GM12878 (cell line): ENCODE measurements around the gene CCDC149. TPM values are rescaled to one million over a fixed set of nuclear protein-coding genes. Genes with fewer than 3 reads are reported as not detected.

ENCODE experiments used
- ATAC-seq: fragments of 200-7000 bp; cut with Tn5 transposase; 3 replicates; pipeline ENCODE4 v1.9.1; 2020; ENCODE audit warnings: mild to moderate bottlenecking, moderate library complexity
- BruUV-seq: library from RNA; stranded (reverse); fragments of 400-500 nt; replicated peaks from 2 replicates; lab custom pipeline; 2021; lab: Mats Ljungman, UMichigan
- CTCF ChIA-PET: fragments of 300-600 bp; sonication (Branson Sonifier 250); formaldehyde crosslinking; extraction: SDS; loops from one replicate; lab custom pipeline; 2021; ENCODE audit warnings: inconsistent platforms; lab: Yijun Ruan, JAX
- POLR2A ChIA-PET: fragments of 350-600 bp; formaldehyde crosslinking; extraction: SDS; loops from one replicate; lab custom pipeline; 2021; ENCODE audit warnings: inconsistent platforms; lab: Charles Lee
- RAD21 ChIA-PET: fragments of 300-600 bp; sonication (Branson Sonifier 250); formaldehyde crosslinking; loops from one replicate; lab custom pipeline; 2023; ENCODE audit warnings: antibody characterized with exemption; ENCODE audit not compliant: unreplicated experiment; lab: Charles Lee
- SMC1A ChIA-PET: fragments of 300-600 bp; sonication (Branson Sonifier 250); formaldehyde crosslinking; loops from one replicate; lab custom pipeline; 2023; ENCODE audit not compliant: unreplicated experiment, uncharacterized antibody; lab: Charles Lee
- DNase-seq: peaks from one replicate; pipeline ENCODE4 v3.0.0-alpha.2; 2011; ENCODE audit warnings: low read depth, low spot score
- FAIRE-seq: peaks from 3 replicates; lab custom pipeline; 2011; peaks lifted over from hg19 to GRCh38; lab: Jason Lieb, UNC
- H2AFZ ChIP-seq: 2 replicates; pipeline ENCODE4 v1.6.0; 2011; ENCODE audit warnings: low read depth, low read length, control low read depth; ENCODE audit not compliant: control insufficient read depth
- H3K27ac ChIP-seq: 2 replicates; pipeline ENCODE4 v1.5.1; 2011; ENCODE audit warnings: control low read depth; ENCODE audit not compliant: control insufficient read depth, insufficient read depth
- H3K27me3 ChIP-seq, 2 experiments: replicated peaks in 1 of 2; 2 replicates each; pipeline versions ENCODE4 v1.6.0 to v1.6.1; 2011; ENCODE audit warnings: low read length in 1 of 2; ENCODE audit not compliant: control insufficient read depth in 2 of 2, insufficient read depth in 2 of 2
- H3K36me3 ChIP-seq, 2 experiments: 2 replicates each; pipeline ENCODE4 v1.5.1; 2011; ENCODE audit warnings: low read length in 1 of 2; ENCODE audit not compliant: control insufficient read depth in 2 of 2, insufficient read depth in 2 of 2
- H3K4me1 ChIP-seq: 2 replicates; pipeline ENCODE4 v1.6.1; 2011; ENCODE audit warnings: mild to moderate bottlenecking, low read length, moderate library complexity, mixed read lengths; ENCODE audit not compliant: control insufficient read depth, insufficient read depth
- H3K4me2 ChIP-seq: 2 replicates; pipeline ENCODE4 v1.6.0; 2011; ENCODE audit warnings: control low read depth; ENCODE audit not compliant: control insufficient read depth, insufficient read depth
- H3K4me3 ChIP-seq: fragments of 200-600 bp; sonication (generic); 2 replicates; pipeline ENCODE4 v1.5.1; 2016
- H3K79me2 ChIP-seq: 2 replicates; pipeline ENCODE4 v1.6.0; 2011; ENCODE audit warnings: low read length; ENCODE audit not compliant: control insufficient read depth, insufficient read depth
- H3K9ac ChIP-seq: 2 replicates; pipeline ENCODE4 v1.8.0; 2011; ENCODE audit warnings: low read length, control low read depth, mixed read lengths; ENCODE audit not compliant: control insufficient read depth, insufficient read depth
- H3K9me3 ChIP-seq: replicated peaks from 3 replicates; pipeline ENCODE4 v1.5.1; 2011; ENCODE audit warnings: mild to moderate bottlenecking, low read length; ENCODE audit not compliant: control insufficient read depth, insufficient read depth
- H4K20me1 ChIP-seq: 2 replicates; pipeline ENCODE4 v1.6.0; 2011; ENCODE audit not compliant: control insufficient read depth, insufficient read depth
- BCL3 ChIP-seq: IDR thresholded peaks from 2 replicates; pipeline ENCODE4 v1.6.1; 2011; ENCODE audit warnings: borderline replicate concordance, low read depth, mild to moderate bottlenecking, moderate library complexity, low read length; ENCODE audit not compliant: insufficient read depth, poor library complexity, severe bottlenecking
- BHLHE40 ChIP-seq, 2 experiments: fragments of 450-650 bp in 1 of 2; IDR thresholded peaks; 2 replicates each; pipeline ENCODE4 v1.6.1; 2011 to 2017; ENCODE audit warnings: low read depth in 2 of 2, borderline replicate concordance in 1 of 2, improper control_type of control experiment in 1 of 2, low read length in 1 of 2, mild to moderate bottlenecking in 1 of 2
- CHD1 ChIP-seq: IDR thresholded peaks from 2 replicates; pipeline ENCODE4 v1.6.1; 2012; ENCODE audit warnings: low read depth, low read length, improper control_type of control experiment
- CREM ChIP-seq: IDR thresholded peaks from 2 replicates; pipeline ENCODE4 v1.6.1; 2014; ENCODE audit warnings: antibody characterized with exemption, low read depth
- GABPA ChIP-seq: IDR thresholded peaks from 2 replicates; pipeline ENCODE4 v1.6.1; 2014; ENCODE audit warnings: antibody characterized with exemption, low read depth, mild to moderate bottlenecking, inconsistent platforms
- JUNB ChIP-seq: IDR thresholded peaks from 2 replicates; pipeline ENCODE4 v1.6.1; 2016; ENCODE audit warnings: antibody characterized with exemption, mild to moderate bottlenecking
- MYC ChIP-seq: IDR thresholded peaks from 2 replicates; pipeline ENCODE4 v1.6.1; 2011; ENCODE audit warnings: mild to moderate bottlenecking, low read length, moderate library complexity, inconsistent platforms; ENCODE audit not compliant: insufficient read depth, insufficient replicate concordance, insufficient read length, severe bottlenecking
- NFXL1 ChIP-seq: fragments of 450-650 bp; IDR thresholded peaks from 2 replicates; pipeline ENCODE4 v1.6.1; 2017; ENCODE audit warnings: antibody characterized with exemption, mild to moderate bottlenecking, borderline replicate concordance
- RAD51 ChIP-seq: fragments of 450-650 bp; IDR thresholded peaks from 2 replicates; pipeline ENCODE4 v1.6.1; 2016; ENCODE audit warnings: moderate library complexity, mild to moderate bottlenecking, inconsistent platforms
- TAF1 ChIP-seq: IDR thresholded peaks from 2 replicates; pipeline ENCODE4 v1.6.1; 2011; ENCODE audit warnings: mild to moderate bottlenecking, low read depth, low read length, borderline replicate concordance
- ZNF274 ChIP-seq: IDR thresholded peaks from one replicate; pipeline ENCODE4 v1.8.0; 2011; ENCODE audit not compliant: insufficient read length, insufficient read depth
- ZNF384 ChIP-seq: IDR thresholded peaks from 2 replicates; pipeline ENCODE4 v1.6.1; 2012; ENCODE audit warnings: low read depth, mild to moderate bottlenecking, low read length, improper control_type of control experiment, borderline replicate concordance
- WGBS: methylation state at CpG from one replicate; pipeline ENCODE4 v1.1.6; 2016; ENCODE audit warnings: low lambda C conversion rate; ENCODE audit not compliant: insufficient replicate concordance, insufficient coverage; ENCODE audit errors: missing lambda C conversion rate; 5-methylcytosine and 5-hydroxymethylcytosine counted together
- in situ Hi-C: fragments of 300-500 bp; cut with MboI; formaldehyde crosslinking; loops from 9 replicates; pipeline ENCODE4 v1.14.3; 2018; ENCODE audit warnings: mixed read lengths
- intact Hi-C: fragments of 100-400 bp; cut with micrococcal nuclease; formaldehyde crosslinking; loops from one replicate; pipeline ENCODE4 v1.14.2; 2022; ENCODE audit not compliant: unreplicated experiment
- polyA plus RNA-seq, 11 experiments: library from polyadenylated mRNA; depleted of rRNA in 4 of 11; unstranded in 6 of 11; stranded (reverse) in 5 of 11; fragments of >200 nt; fragmentation: Nextera tagmentation in 4 of 11; fragmentation: Illumina TruSeq in 1 of 11; extraction: Ambion mirVana in 4 of 11; extraction: Trizol in 1 of 11; gene quantifications; 1 replicate in 1 of 11; 2 replicates in 10 of 11; pipeline versions ENCODE4 v1.2.1 to v1.2.3, GENCODE V29; 2011 to 2016; ENCODE audit warnings: inconsistent platforms in 2 of 11, missing spikeins in 2 of 11, low read depth in 1 of 11
- total RNA-seq, 4 experiments: library from RNA; depleted of rRNA in 3 of 4; stranded (reverse); fragments of >200 nt in 3 of 4; fragmentation: Illumina TruSeq in 1 of 4; extraction: Trizol in 1 of 4; gene quantifications; 2 replicates each; pipeline versions ENCODE4 v1.2.1 to v1.2.3, GENCODE V29; 2013 to 2021

Gene CCDC149
- total and polyA plus RNA-seq, 10 of the 15 experiments (the other 5 are each of a cell fraction or from before 2014, with no cell fraction given): 0.03 to 0.04 (median 0.04) TPM; not detected in 7

- Histone ChIP-seq H3K4me1 (peaks cover 5% of the 10 kb centered on the region), H2AFZ (no peak overlapping the region), H3K4me3 (no peak overlapping the region), H3K27me3 (peaks cover 0 to 2% of the 10 kb centered on the region in 2 experiments; a peak in 1 of 4 replicates), H3K4me2 (no peak overlapping the region), H4K20me1 (no peaks in the 10 kb centered on the region), H3K9ac (no peak overlapping the region), H3K79me2 (no peaks in the 10 kb centered on the region), H3K9me3 (no peaks in the 10 kb centered on the region; the same call in 2 of the 3 replicates), H3K27ac (no peak overlapping the region), H3K36me3 (no peaks in the 10 kb centered on the region)
- CTCF ChIA-PET: no interaction called here
- RAD21 ChIA-PET: no interaction called here
- SMC1A ChIA-PET: no interaction called here
- TF ChIP-seq MYC (no peak), CHD1 (no peak), BHLHE40 (IDR thresholded peaks at IDR 0.05; ENCODE audit: borderline replicate concordance in 1 of 2, low read depth in 2 of 2, low read length in 1 of 2) (no peak), BCL3 (no peak), RAD51 (no peak)
- 37% methylated on average over 4 of the region's 4 CpGs for WGBS
- intact Hi-C loops: no loop called here
- ATAC-seq (no peak), DNase-seq (no peak), FAIRE-seq (no peak)
- in situ Hi-C loops: no loop called here
- POLR2A ChIA-PET: no interaction called here
- no TSS peak for BruUV-seq
These were observed 77.1 kb downstream of the CCDC149 start for GRCh38 chr4:24835696-24836095.

GRCh38 chr4:24831637-24832036 is 81.2 kb downstream of the CCDC149 start:
- RAD21 ChIA-PET: no interaction called here

More at GRCh38 chr4:24831637-24832036, 81.2 kb downstream of the CCDC149 start:
- no peak for ATAC-seq
- Histone ChIP-seq H3K9me3 (no peaks in the 10 kb centered on the region; the same call in 2 of the 3 replicates), H3K4me3 (no peak overlapping the region), H3K9ac (no peak overlapping the region), H2AFZ (no peak overlapping the region), H3K27me3 (no peaks in the 10 kb centered on the region), H3K4me1 (peaks cover 5% of the 10 kb centered on the region; the same call in 1 of the 2 replicates), H3K36me3 (no peaks in the 10 kb centered on the region), H4K20me1 (no peaks in the 10 kb centered on the region), H3K27ac (no peak overlapping the region), H3K79me2 (no peaks in the 10 kb centered on the region), H3K4me2 (peak overlapping the region; percentile 65)
- ChIA-PET CTCF (no interaction called here), POLR2A (no interaction called here), SMC1A (no interaction called here)
- no TSS peak for BruUV-seq
- in situ Hi-C loops (no loop called here), intact Hi-C loops (no loop called here)
- TF ChIP-seq ZNF384 (no peak), CREM (no peak), TAF1 (no peak), JUNB (0 out of 2 replicates have a peak, but pooled peaks have one; percentile 22), ZNF274 (no peak), NFXL1 (no peak), GABPA (no peak)
- no peak for DNase-seq
- WGBS: 33% methylated on average over 3 of the region's 3 CpGs
- no peak for FAIRE-seq
